OCI-LY1 (cell line): ENCODE measurements around the gene HTR1B.

ENCODE experiments used
- H2AFZ ChIP-seq: fragments of 200-600 bp; sonication (generic), shearing (Covaris generic); 2 replicates; pipeline ENCODE4 v1.6.0; 2014; ENCODE audit warnings: antibody characterized with exemption, mild to moderate bottlenecking, low read length
- H3F3A ChIP-seq: fragments of 200-600 bp; sonication (generic), shearing (Covaris generic); 2 replicates; pipeline ENCODE4 v1.6.0; 2014; ENCODE audit warnings: mild to moderate bottlenecking, antibody characterized with exemption, low read length, moderate library complexity; ENCODE audit not compliant: insufficient read depth
- H3K27ac ChIP-seq: fragments of 200-600 bp; sonication (generic); 2 replicates; pipeline ENCODE4 v1.5.1; 2014; ENCODE audit warnings: low read length, mixed run types, mild to moderate bottlenecking, low read depth; ENCODE audit not compliant: poor library complexity, severe bottlenecking
- H3K27me3 ChIP-seq: fragments of 200-600 bp; sonication (generic); 2 replicates; pipeline ENCODE4 v1.6.0; 2014; ENCODE audit warnings: antibody characterized with exemption, mild to moderate bottlenecking, low read length, moderate library complexity; ENCODE audit not compliant: insufficient read depth
- H3K36me3 ChIP-seq: fragments of 200-600 bp; sonication (generic); 2 replicates; pipeline ENCODE4 v1.6.1; 2014; ENCODE audit warnings: mild to moderate bottlenecking, antibody characterized with exemption, low read length, moderate library complexity, mixed read lengths; ENCODE audit not compliant: insufficient read depth
- H3K4me1 ChIP-seq: fragments of 200-600 bp; sonication (generic); 2 replicates; pipeline ENCODE4 v1.5.1; 2014; ENCODE audit warnings: mild to moderate bottlenecking, low read length, moderate library complexity; ENCODE audit not compliant: insufficient read depth, severe bottlenecking
- H3K4me2 ChIP-seq: fragments of 200-600 bp; sonication (generic), shearing (Covaris generic); 2 replicates; pipeline ENCODE4 v1.6.1; 2014; ENCODE audit warnings: low read length
- H3K4me3 ChIP-seq: fragments of 200-600 bp; sonication (generic); 2 replicates; pipeline ENCODE4 v1.5.1; 2014; ENCODE audit warnings: low read length, low read depth, mild to moderate bottlenecking, mixed read lengths; ENCODE audit not compliant: poor library complexity, severe bottlenecking
- H3K79me2 ChIP-seq: fragments of 200-600 bp; shearing (Covaris generic); 2 replicates; pipeline ENCODE4 v1.6.1; 2016; ENCODE audit warnings: mixed run types, low read length, mixed read lengths; ENCODE audit not compliant: insufficient read depth
- H3K9ac ChIP-seq: fragments of 200-600 bp; sonication (generic), shearing (Covaris generic); 2 replicates; pipeline ENCODE4 v1.6.1; 2014; ENCODE audit warnings: mild to moderate bottlenecking, low read length, mixed read lengths
- H3K9me2 ChIP-seq: fragments of 200-600 bp; sonication (generic), shearing (Covaris generic); 2 replicates; pipeline ENCODE4 v1.6.1; 2014; ENCODE audit warnings: low read depth, mild to moderate bottlenecking, low read length, mixed read lengths
- H3K9me3 ChIP-seq: fragments of 200-600 bp; shearing (Covaris generic); 2 replicates; pipeline ENCODE4 v1.6.1; 2014; ENCODE audit warnings: low read length, mixed read lengths
- H4K20me1 ChIP-seq: fragments of 200-600 bp; sonication (generic), shearing (Covaris generic); 2 replicates; pipeline ENCODE4 v1.6.0; 2016; ENCODE audit warnings: mild to moderate bottlenecking, low read length; ENCODE audit not compliant: insufficient read depth
- EZH2 ChIP-seq: fragments of 200-600 bp; sonication (generic), shearing (Covaris generic); IDR thresholded peaks from 2 replicates; pipeline ENCODE4 v1.8.0; 2017; ENCODE audit warnings: borderline replicate concordance, mixed run types, mild to moderate bottlenecking, antibody characterized with exemption, low read length, moderate library complexity, mixed read lengths
- TF ChIP-seq, protein P1 (sequence below): fragments of 200-600 bp; sonication (generic), shearing (Covaris generic); IDR thresholded peaks from 2 replicates; pipeline ENCODE4 v1.5.1; 2017; ENCODE audit warnings: mild to moderate bottlenecking, antibody characterized with exemption, low read length, moderate library complexity, mixed read lengths

Gene HTR1B

GRCh38 chr6:77470983-77471382, 7.7 kb upstream of the HTR1B start:
- no peaks in the 10 kb centered on the region for H3K36me3 ChIP-seq
- H3K9me2 ChIP-seq: no peaks in the 10 kb centered on the region
- H3K27me3 ChIP-seq: no peaks in the 10 kb centered on the region
- H3K4me2 ChIP-seq: no peak overlapping the region
- H2AFZ ChIP-seq: no peak overlapping the region
- no peak overlapping the region for H3K27ac ChIP-seq
- no peaks in the 10 kb centered on the region for H3K4me1 ChIP-seq
- H3K9ac ChIP-seq: no peak overlapping the region
- H3F3A ChIP-seq: no peaks in the 10 kb centered on the region
- H3K9me3 ChIP-seq: no peaks in the 10 kb centered on the region
- no peak overlapping the region for H3K4me3 ChIP-seq
- H3K79me2 ChIP-seq: no peaks in the 10 kb centered on the region
- H4K20me1 ChIP-seq: no peaks in the 10 kb centered on the region
- no peak for TF ChIP-seq EZH2
- TF ChIP-seq, protein P1, sequence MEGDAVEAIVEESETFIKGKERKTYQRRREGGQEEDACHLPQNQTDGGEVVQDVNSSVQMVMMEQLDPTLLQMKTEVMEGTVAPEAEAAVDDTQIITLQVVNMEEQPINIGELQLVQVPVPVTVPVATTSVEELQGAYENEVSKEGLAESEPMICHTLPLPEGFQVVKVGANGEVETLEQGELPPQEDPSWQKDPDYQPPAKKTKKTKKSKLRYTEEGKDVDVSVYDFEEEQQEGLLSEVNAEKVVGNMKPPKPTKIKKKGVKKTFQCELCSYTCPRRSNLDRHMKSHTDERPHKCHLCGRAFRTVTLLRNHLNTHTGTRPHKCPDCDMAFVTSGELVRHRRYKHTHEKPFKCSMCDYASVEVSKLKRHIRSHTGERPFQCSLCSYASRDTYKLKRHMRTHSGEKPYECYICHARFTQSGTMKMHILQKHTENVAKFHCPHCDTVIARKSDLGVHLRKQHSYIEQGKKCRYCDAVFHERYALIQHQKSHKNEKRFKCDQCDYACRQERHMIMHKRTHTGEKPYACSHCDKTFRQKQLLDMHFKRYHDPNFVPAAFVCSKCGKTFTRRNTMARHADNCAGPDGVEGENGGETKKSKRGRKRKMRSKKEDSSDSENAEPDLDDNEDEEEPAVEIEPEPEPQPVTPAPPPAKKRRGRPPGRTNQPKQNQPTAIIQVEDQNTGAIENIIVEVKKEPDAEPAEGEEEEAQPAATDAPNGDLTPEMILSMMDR: no peak

- H3K9me3 ChIP-seq: no peaks in the 10 kb centered on the region
- no peaks in the 10 kb centered on the region for H3F3A ChIP-seq
- H4K20me1 ChIP-seq: no peaks in the 10 kb centered on the region
- no peak for TF ChIP-seq EZH2
- TF ChIP-seq, protein P1: no peak
- H3K9me2 ChIP-seq: no peaks in the 10 kb centered on the region
- H2AFZ ChIP-seq: no peak overlapping the region
- H3K4me1 ChIP-seq: no peaks in the 10 kb centered on the region
- no peak overlapping the region for H3K4me2 ChIP-seq
- no peak overlapping the region for H3K9ac ChIP-seq
- H3K27ac ChIP-seq: no peak overlapping the region
- no peak overlapping the region for H3K4me3 ChIP-seq
- H3K27me3 ChIP-seq: no peaks in the 10 kb centered on the region
- no peaks in the 10 kb centered on the region for H3K36me3 ChIP-seq
- no peaks in the 10 kb centered on the region for H3K79me2 ChIP-seq
Measured at GRCh38 chr6:77468939-77469338, 5.6 kb upstream of the HTR1B start.

GRCh38 chr6:77466451-77467437, 3.5 kb upstream of the HTR1B start:
- Histone ChIP-seq H3K4me3 (no peak overlapping the region), H3K4me2 (no peak overlapping the region), H3K9ac (no peak overlapping the region), H3K27me3 (no peaks in the 10 kb centered on the region), H2AFZ (no peak overlapping the region), H3K27ac (no peak overlapping the region), H3K9me3 (no peaks in the 10 kb centered on the region), H3K79me2 (no peaks in the 10 kb centered on the region), H3K4me1 (no peaks in the 10 kb centered on the region), H4K20me1 (no peaks in the 10 kb centered on the region), H3K36me3 (no peaks in the 10 kb centered on the region), H3F3A (no peaks in the 10 kb centered on the region), H3K9me2 (no peaks in the 10 kb centered on the region)
- TF ChIP-seq EZH2: no peak
- TF ChIP-seq, protein P1: no peak
